Posterior vena cava (tissue), 2 donors: ENCODE measurements around the gene PPP1R12A. TPM values are rescaled to one million over a fixed set of nuclear protein-coding genes. Genes with fewer than 3 reads are reported as not detected.

Experiments used
- DNase-seq: peaks from one replicate; pipeline ENCODE4 v3.0.0-alpha.2; 2020; ENCODE audit warnings: low spot score
- intact Hi-C, 2 donors: fragments of 100-400 bp; cut with DNase I; formaldehyde crosslinking; loops; one replicate each; pipeline versions ENCODE4 v1.14.1 to v1.14.2; 2022 to 2023
- total RNA-seq, 2 donors: library from RNA; stranded (reverse); fragmentation: NEBNext Ultra II Directional; extraction: Animal tissue kit (Norgen Biotek cat#: 25700); gene quantifications; one replicate each; pipeline ENCODE4 v1.2.1, GENCODE V29; 2021
- donor health status: DM: yes; HTN: yes; CAD: no.
- donor health status: DM: yes; HTN: yes; CAD: no.

PPP1R12A gene
- total RNA-seq, 2 donors from 2014 or later: 220 to 239 TPM

DNA sequence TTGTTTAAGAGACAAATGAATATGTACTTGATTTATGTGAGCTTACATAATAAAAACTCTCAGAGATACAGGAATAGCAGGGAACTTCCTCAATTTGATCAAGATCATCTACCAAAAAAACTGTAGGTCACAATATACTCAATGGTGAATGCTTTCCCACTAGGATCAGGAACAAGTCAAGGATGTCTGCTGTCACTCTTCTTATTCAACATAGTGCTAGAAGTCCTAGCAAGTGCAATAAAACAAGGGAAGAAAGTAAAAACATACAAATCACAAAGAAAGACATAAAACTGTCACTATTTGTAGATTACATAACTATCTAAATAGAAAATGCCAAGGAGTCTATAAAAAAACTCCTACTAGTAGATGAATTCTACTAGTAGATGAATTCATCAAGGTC is 202.3 kb downstream of the PPP1R12A start:
- DNase-seq: no peak
- intact Hi-C loops: no loop called here

DNA sequence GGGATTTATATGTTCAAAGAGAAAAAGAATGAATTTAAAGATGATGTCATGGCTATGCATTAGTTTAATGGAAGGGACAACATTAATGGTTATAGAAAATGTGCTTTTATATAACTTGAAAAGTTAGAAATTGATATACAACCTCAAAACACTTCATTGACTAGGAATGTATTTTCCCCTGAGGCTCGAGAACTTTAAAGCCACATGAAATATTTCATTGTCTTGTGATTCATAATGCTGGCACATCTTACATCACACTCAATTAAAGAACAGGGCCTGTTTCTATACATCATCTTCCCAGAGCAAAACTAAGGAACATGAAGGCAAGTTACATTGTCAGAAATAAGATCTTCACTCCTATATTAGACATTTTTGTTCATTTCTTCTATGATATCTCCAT is 208.9 kb downstream of the PPP1R12A start:
- DNase-seq: no peak
- intact Hi-C loops: no loop called here

Other genes starting within 250 kb of the PPP1R12A start
- gene PAWR, start 244.1 kb downstream of the PPP1R12A start, total RNA-seq: 100 to 1,000 TPM; 148 to 218 TPM
- under 1 TPM; 0.24 to 0.46 TPM for gene OTOGL, start 164.4 kb upstream of the PPP1R12A start, total RNA-seq